Measurements from ENCODE around the gene PROKR2. TPM values are rescaled to one million over a fixed set of nuclear protein-coding genes. Genes with fewer than 3 reads are reported as not detected.

PROKR2 gene
- total and polyA plus RNA-seq, 2 of the 8 experiments (the other 6 are each of a cell fraction or from before 2014, with no cell fraction given), result 3.3 to 7.7 TPM

- Histone ChIP-seq H4K20me1 (replicated peaks in 1 of 2; ENCODE audit: control insufficient read depth in 1 of 2, insufficient read depth in 2 of 2, low read length in 2 of 2) (no peaks in the 10 kb centered on the region), H3K4me3 (ENCODE audit: extremely low read depth in 1 of 4, insufficient read depth in 2 of 4, low read depth in 3 of 4, low read length in 4 of 4) (no peak overlapping the region), H2BK12ac (ENCODE audit: low read depth, low read length) (no peak overlapping the region), H3K23me2 (ENCODE audit: low read depth, low read length) (peaks cover 20% of the 10 kb centered on the region; the same call in 1 of the 2 replicates), H2AFZ (ENCODE audit: low read length) (no peak overlapping the region), H3K18ac (ENCODE audit: extremely low read depth, low read length) (no peak overlapping the region), H2BK120ac (replicated peaks; ENCODE audit: low read depth, low read length) (no peak overlapping the region), H3K23ac (ENCODE audit: insufficient read length) (no peak overlapping the region), H3K4ac (replicated peaks; ENCODE audit: insufficient read length, low read depth, low read length) (no peak overlapping the region), H3K27ac (ENCODE audit: low read depth, low read length) (no peak overlapping the region), H3K27me3 (replicated peaks in 1 of 4; ENCODE audit: control insufficient read depth in 3 of 4, extremely low read depth in 1 of 4, insufficient read depth in 3 of 4, low read length in 3 of 4) (peaks cover 12 to 42% (median 34%) of the 10 kb centered on the region in 4 experiments), H3K36me3 (ENCODE audit: control insufficient read depth in 2 of 4, insufficient read depth in 4 of 4, low read length in 3 of 4) (0 out of 8 replicates have a peak, but pooled peaks cover 0 to 1% (median 0%) of the 10 kb centered on the region in 4 experiments), H2BK15ac (ENCODE audit: low read length) (no peak overlapping the region), H3K56ac (replicated peaks; ENCODE audit: insufficient read length, low read depth, low read length) (no peak overlapping the region), H4K5ac (ENCODE audit: insufficient read length, low read depth, low read length) (no peak overlapping the region), H4K8ac (ENCODE audit: extremely low read depth, insufficient read depth, low read length) (no peak overlapping the region), H2BK5ac (ENCODE audit: low read depth, low read length) (no peak overlapping the region), H3K79me2 (ENCODE audit: control insufficient read depth in 1 of 2, insufficient read depth in 2 of 2, low read length in 2 of 2) (no peaks in the 10 kb centered on the region), H3K79me1 (ENCODE audit: low read depth, low read length) (no peaks in the 10 kb centered on the region), H2AK5ac (ENCODE audit: low read depth, low read length) (no peak overlapping the region), H3K9ac (replicated peaks in 1 of 4; ENCODE audit: extremely low read depth in 1 of 4, low read depth in 3 of 4, low read length in 3 of 4) (no peak overlapping the region), H3K9me3 (ENCODE audit: insufficient read depth in 2 of 2, low read depth in 1 of 2, low read length in 1 of 2) (peaks cover 2 to 13% of the 10 kb centered on the region in 2 experiments; a peak in 3 of 4 replicates), H3K4me2 (ENCODE audit: insufficient read depth in 1 of 2, low read depth in 2 of 2, low read length in 2 of 2) (no peak overlapping the region; a peak in 1 of 4 replicates), H3K14ac (ENCODE audit: insufficient read length) (no peak overlapping the region), H3K4me1 (replicated peaks in 1 of 4; ENCODE audit: control insufficient read depth in 3 of 4, insufficient read depth in 4 of 4, low read length in 3 of 4) (peaks cover 0 to 6% (median under 1%) of the 10 kb centered on the region in 4 experiments; a peak in 2 of 7 replicates), H2BK20ac (ENCODE audit: low read length) (no peak overlapping the region), H4K91ac (replicated peaks; ENCODE audit: insufficient read length, low read length) (no peak overlapping the region)
- no peak for FAIRE-seq
- WGBS, 2 experiments (ENCODE audit: extremely low coverage in 1 of 2, insufficient coverage in 1 of 2, insufficient read length in 1 of 2, insufficient replicate concordance in 2 of 2, low coverage in 1 of 2, low lambda C conversion rate in 2 of 2, missing lambda C conversion rate in 1 of 2), result 90% methylated on average over 17 of the region's 17 CpGs; no CpG with 5 or more reads in 1 of the 2 experiments
- no peak for DNase-seq (ENCODE audit: low read depth in 1 of 2, low spot score in 2 of 2)
- TF ChIP-seq CEBPB (IDR thresholded peaks at IDR 0.05; ENCODE audit: low read depth, low read length), result peak; percentile 75
- no peak for TF ChIP-seq KDM1A (IDR thresholded peaks at IDR 0.05; ENCODE audit: borderline replicate concordance, low read length)
- POLR2A ChIA-PET (ENCODE audit: partially characterized antibody), result no interaction called here
- CTCF ChIA-PET (ENCODE audit: partially characterized antibody), result no interaction called here
These were observed 2.8 kb downstream of the PROKR2 start for GRCh38 chr20:5313916-5314315.

All from H1 (cell line).